Neural cell (in vitro differentiated cells): ENCODE data around the gene SLC20A1.

ENCODE experiments used
- CTCF ChIP-seq: fragments of 450-650 bp; IDR thresholded peaks from 2 replicates; pipeline ENCODE4 v1.5.1; 2014; ENCODE audit warnings: antibody characterized with exemption, mild to moderate bottlenecking, moderate library complexity; ENCODE audit not compliant: poor library complexity, severe bottlenecking
- EP300 ChIP-seq: fragments of 450-650 bp; conservative IDR thresholded peaks from 2 replicates; pipeline ENCODE4 v1.6.1; 2014; ENCODE audit warnings: antibody characterized with exemption, mild to moderate bottlenecking, moderate library complexity; ENCODE audit not compliant: poor library complexity, severe bottlenecking
- EZH2 ChIP-seq: fragments of 200-600, 300-800 bp; shearing (Covaris generic), sonication (generic); IDR thresholded peaks from 2 replicates; pipeline ENCODE4 v1.6.1; 2014; ENCODE audit warnings: antibody characterized with exemption, low read length, borderline replicate concordance, mild to moderate bottlenecking; ENCODE audit not compliant: insufficient read depth, poor library complexity, severe bottlenecking
- POLR2AphosphoS5 ChIP-seq: IDR thresholded peaks from 2 replicates; pipeline ENCODE4 v1.6.1; 2012
- RAD21 ChIP-seq: fragments of 450-650 bp; conservative IDR thresholded peaks from 2 replicates; pipeline ENCODE4 v1.6.1; 2014; ENCODE audit warnings: antibody characterized with exemption, mild to moderate bottlenecking, moderate library complexity
- SMC3 ChIP-seq: fragments of 450-650 bp; conservative IDR thresholded peaks from 2 replicates; pipeline ENCODE4 v1.6.1; 2014; ENCODE audit warnings: antibody characterized with exemption, mild to moderate bottlenecking, moderate library complexity; ENCODE audit not compliant: poor library complexity
- TAF1 ChIP-seq: IDR thresholded peaks from 2 replicates; pipeline ENCODE4 v1.6.1; 2012; ENCODE audit warnings: low read depth

GRCh38 chr2:112692918-112693317, 47.2 kb downstream of the SLC20A1 start:
- no peak for TF ChIP-seq CTCF
- TF ChIP-seq POLR2AphosphoS5: no peak
- TF ChIP-seq EP300: no peak
- no peak for TF ChIP-seq EZH2
- no peak for TF ChIP-seq RAD21
- no peak for TF ChIP-seq TAF1
- TF ChIP-seq SMC3: no peak
